Measurements from ENCODE around the gene SLC41A1. TPM values are rescaled to one million over a fixed set of nuclear protein-coding genes. Genes with fewer than 3 reads are reported as not detected.
A peak's percentile ranks its signal among the peaks of the same experiment; 100 is the strongest.

The SLC41A1 gene
- total and polyA plus RNA-seq, 12 donors = 97.0 to 566 (median 303) TPM

DNA sequence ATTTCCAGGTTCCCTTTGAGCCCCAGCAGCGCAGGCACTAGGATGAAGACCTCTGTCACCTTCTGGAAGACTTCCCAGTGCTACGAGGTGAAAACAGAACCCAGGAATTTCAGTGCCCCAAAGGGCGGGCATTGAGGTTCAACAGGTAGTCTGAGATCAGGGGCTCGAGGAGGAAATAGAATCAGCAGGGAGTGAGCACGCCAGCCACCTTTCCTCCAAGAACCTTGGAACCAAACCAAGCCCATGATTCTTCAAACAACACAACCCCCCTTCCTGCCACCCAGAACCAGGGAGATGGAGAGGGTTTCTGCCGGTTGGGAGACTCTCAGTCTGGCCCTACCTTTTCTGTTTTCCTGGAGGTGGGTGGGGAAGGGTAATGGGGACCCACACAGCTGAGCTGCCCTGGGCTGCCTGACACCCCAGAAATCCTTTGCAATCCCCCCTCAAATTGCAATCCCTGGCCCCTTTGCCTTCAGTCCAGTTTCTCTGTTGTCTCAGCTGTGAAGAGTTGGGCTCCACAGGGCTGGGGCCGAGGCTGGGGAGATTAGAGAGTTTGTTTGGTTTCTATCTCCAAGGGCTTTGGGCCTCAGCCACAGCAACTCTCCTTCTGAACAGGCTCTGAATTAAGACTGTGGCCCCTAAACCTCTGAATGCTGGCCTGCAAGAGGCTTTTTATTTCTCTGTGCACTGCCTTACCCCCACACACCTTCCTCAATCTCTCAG lies 11.9 kb downstream of the SLC41A1 start:
- H3K9me3 ChIP-seq = no peaks in the 10 kb centered on the region
- H3K36me3 ChIP-seq = peaks cover 4 to 64% (median 42%) of the 10 kb centered on the region in 9 donors
- H3K4me1 ChIP-seq = peaks cover 3 to 92% (median 48%) of the 10 kb centered on the region in 9 donors
- WGBS, 2 donors = 42 to 51% methylated on average over 7 of the region's 7 CpGs
- H3K4me3 ChIP-seq = peak overlapping the region in 1 of 10 donors; percentile 1
- DNase-seq (no peak), ATAC-seq (peak in 5 of 8 donors; percentile 4 to 61 (median 38))
- intact Hi-C loops (cut with DNase I) = loop anchor here in 2 of 10 donors (5.0 to 10.0 kb wide), 2 partner anchors 106 to 304 kb away; no protein-coding TSS in a partner anchor
- no peak for TF ChIP-seq CTCF (IDR thresholded peaks at IDR 0.05)
- H3K27me3 ChIP-seq = no peaks in the 10 kb centered on the region
- peak overlapping the region in 9 of 10 donors; percentile 17 to 71 (median 61) for H3K27ac ChIP-seq

GRCh38 chr1:205800427-205800826 lies 12.6 kb downstream of the SLC41A1 start:
- H3K4me1 ChIP-seq = peaks cover 3 to 85% (median 41%) of the 10 kb centered on the region in 9 donors
- no peak overlapping the region for H3K4me3 ChIP-seq
- H3K27ac ChIP-seq = peak overlapping the region in 7 of 10 donors; percentile 17 to 71 (median 61)
- no peaks in the 10 kb centered on the region for H3K27me3 ChIP-seq
- WGBS, 2 donors = 45 to 57% methylated on average over 7 of the region's 7 CpGs
- H3K9me3 ChIP-seq = no peaks in the 10 kb centered on the region
- no peak for TF ChIP-seq CTCF (IDR thresholded peaks at IDR 0.05)
- H3K36me3 ChIP-seq = peaks cover 4 to 64% (median 45%) of the 10 kb centered on the region in 9 donors
- peak in 7 of 8 donors; percentile 9 to 65 (median 22) for ATAC-seq
- no peak for DNase-seq
- intact Hi-C loops (cut with DNase I) = loop anchor here in 2 of 10 donors (5.0 to 10.0 kb wide), 2 partner anchors 107 to 304 kb away; no protein-coding TSS in a partner anchor

GRCh38 chr1:205798577-205798976 lies 14.4 kb downstream of the SLC41A1 start:
- H3K9me3 ChIP-seq = no peaks in the 10 kb centered on the region
- no peak for DNase-seq
- H3K4me1 ChIP-seq = peaks cover 3 to 69% (median 26%) of the 10 kb centered on the region in 9 donors
- TF ChIP-seq CTCF (IDR thresholded peaks at IDR 0.05) = no peak
- ATAC-seq = no peak
- 79 to 80% methylated on average over 5 of the region's 5 CpGs for WGBS, 2 donors
- H3K27ac ChIP-seq = no peak overlapping the region
- peaks cover 6 to 75% (median 55%) of the 10 kb centered on the region in 9 donors for H3K36me3 ChIP-seq
- no peak overlapping the region for H3K4me3 ChIP-seq
- no peaks in the 10 kb centered on the region for H3K27me3 ChIP-seq
- intact Hi-C loops (cut with DNase I) = loop anchor here in 4 of 10 donors (5.0 to 10.0 kb wide), 3 partner anchors 119 to 306 kb away; no protein-coding TSS in a partner anchor

GRCh38 chr1:205797168-205797567 lies 15.8 kb downstream of the SLC41A1 start:
- intact Hi-C loops (cut with DNase I) = loop anchor here in 4 of 10 donors (5.0 to 10.0 kb wide), 3 partner anchors 120 to 308 kb away; no protein-coding TSS in a partner anchor
- Histone ChIP-seq H3K4me3 (no peak overlapping the region), H3K27me3 (no peaks in the 10 kb centered on the region), H3K27ac (peak overlapping the region in 6 of 10 donors; percentile 3 to 57 (median 32)), H3K4me1 (peaks cover 3 to 68% (median 18%) of the 10 kb centered on the region in 9 donors), H3K36me3 (peaks cover 6 to 89% (median 67%) of the 10 kb centered on the region in 9 donors), H3K9me3 (no peaks in the 10 kb centered on the region)
- no peak for TF ChIP-seq CTCF (IDR thresholded peaks at IDR 0.05)
- WGBS, 2 donors = 72 to 74% methylated on average over 2 of the region's 2 CpGs
- ATAC-seq (no peak), DNase-seq (no peak)
